ENCODE data around the gene SPATA2.

The SPATA2 gene

DNA sequence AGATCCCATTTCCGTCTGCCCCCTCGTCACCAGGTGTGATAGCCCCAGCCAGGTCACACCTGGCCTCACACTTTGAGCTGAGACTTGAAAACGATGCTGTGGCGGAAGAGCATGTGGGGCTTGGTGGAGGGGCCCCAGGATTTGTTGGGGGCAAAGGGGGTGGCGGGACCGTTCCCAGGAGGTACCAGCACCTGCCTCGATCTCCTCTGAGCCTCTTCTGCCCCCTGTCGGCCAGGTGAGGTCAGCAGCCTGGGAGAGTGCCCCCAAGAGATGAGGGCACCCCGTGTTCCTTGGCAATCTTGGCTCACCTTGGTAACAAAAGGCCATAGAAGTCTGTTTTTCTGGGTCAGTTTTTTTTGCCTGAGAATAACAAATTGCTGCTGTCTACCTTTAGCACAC, 25.4 kb downstream of the SPATA2 start:
- no peak overlapping the region for H2AFZ ChIP-seq (ENCODE audit: low read length)
- H4K20me1 ChIP-seq (ENCODE audit: insufficient read depth, low read length, poor library complexity, severe bottlenecking): no peaks in the 10 kb centered on the region
- no peaks in the 10 kb centered on the region for H3K9me2 ChIP-seq (replicated peaks; ENCODE audit: low read depth, low read length)
- peaks cover 5% of the 10 kb centered on the region; the same call in 1 of the 2 replicates for H3K36me3 ChIP-seq (ENCODE audit: insufficient read depth, low read length)
- H3K9ac ChIP-seq (ENCODE audit: low read depth, low read length, poor library complexity, severe bottlenecking): no peak overlapping the region
- no peaks in the 10 kb centered on the region for H3K27me3 ChIP-seq (ENCODE audit: insufficient read depth, low read length, poor library complexity, severe bottlenecking)
- no peaks in the 10 kb centered on the region for H3K4me1 ChIP-seq (ENCODE audit: insufficient read depth, low read length, poor library complexity, severe bottlenecking)
- no peaks in the 10 kb centered on the region for H3K9me3 ChIP-seq (ENCODE audit: insufficient read depth, low read depth, low read length)
- no peaks in the 10 kb centered on the region for H3K79me2 ChIP-seq (ENCODE audit: insufficient read depth, low read length)
- TF ChIP-seq EZH2phosphoT487 (IDR thresholded peaks at IDR 0.05; ENCODE audit: borderline replicate concordance) (no peak), CTCF (conservative IDR thresholded peaks at IDR 0.05; ENCODE audit: low read length) (no peak)
- H3K4me3 ChIP-seq (ENCODE audit: low read length, poor library complexity, severe bottlenecking): no peak overlapping the region
- no peaks in the 10 kb centered on the region for H3F3A ChIP-seq (ENCODE audit: low read depth)
- no peak overlapping the region for H3K4me2 ChIP-seq (ENCODE audit: low read depth, low read length, poor library complexity, severe bottlenecking)

DNA sequence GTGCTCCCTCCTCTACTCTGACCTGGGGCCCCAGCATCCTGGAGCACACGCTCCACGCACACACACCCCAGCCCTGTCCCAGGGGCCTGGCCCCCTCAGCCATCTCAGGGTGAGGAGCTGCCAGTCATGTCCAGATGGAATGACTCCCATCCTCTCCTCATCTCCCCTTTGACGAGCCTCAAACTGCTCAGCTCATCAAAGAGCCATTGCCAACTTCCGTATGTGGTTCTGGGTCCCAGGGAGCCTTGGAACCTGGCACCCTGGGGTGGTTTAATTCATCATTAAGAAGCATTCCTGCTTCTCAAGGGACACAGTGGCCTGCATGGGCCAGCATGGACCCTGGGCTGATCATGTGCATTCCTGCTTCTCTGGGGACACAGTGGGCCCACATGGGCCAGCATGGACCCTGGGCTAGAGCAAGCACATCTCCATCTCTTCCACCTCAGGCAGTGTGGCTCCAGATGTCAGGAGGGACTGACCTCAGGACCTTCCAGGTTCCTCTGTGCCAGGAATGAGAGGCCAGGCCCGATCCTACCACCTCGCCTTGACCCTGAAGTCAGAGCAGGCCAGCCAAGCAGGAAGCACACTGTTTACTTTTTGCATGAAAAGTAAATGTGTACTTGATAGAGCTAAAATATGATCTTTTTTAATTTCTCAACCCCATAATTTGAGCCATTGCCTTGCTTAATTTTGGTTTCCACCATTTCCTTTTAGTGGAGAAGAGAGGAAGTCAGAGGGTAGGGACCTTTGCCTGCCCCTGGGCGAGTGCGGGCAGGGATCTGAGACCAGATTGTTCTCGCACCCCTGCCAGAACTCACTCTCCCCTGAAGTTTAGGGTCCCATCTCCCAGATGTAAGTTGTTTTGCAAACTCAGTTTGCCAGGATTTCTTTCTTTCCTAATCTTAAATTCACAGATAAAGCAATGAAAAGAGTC, 26.1 kb downstream of the SPATA2 start:
- Histone ChIP-seq H3K27me3 (ENCODE audit: insufficient read depth, low read length, poor library complexity, severe bottlenecking) (no peaks in the 10 kb centered on the region), H3K4me3 (ENCODE audit: low read length, poor library complexity, severe bottlenecking) (no peak overlapping the region), H3K9ac (ENCODE audit: low read depth, low read length, poor library complexity, severe bottlenecking) (no peak overlapping the region), H3K4me2 (ENCODE audit: low read depth, low read length, poor library complexity, severe bottlenecking) (no peak overlapping the region), H3K4me1 (ENCODE audit: insufficient read depth, low read length, poor library complexity, severe bottlenecking) (no peaks in the 10 kb centered on the region), H2AFZ (ENCODE audit: low read length) (no peak overlapping the region), H3K9me2 (replicated peaks; ENCODE audit: low read depth, low read length) (no peaks in the 10 kb centered on the region), H3K36me3 (ENCODE audit: insufficient read depth, low read length) (peaks cover 11% of the 10 kb centered on the region; the same call in 1 of the 2 replicates), H3K79me2 (ENCODE audit: insufficient read depth, low read length) (no peaks in the 10 kb centered on the region), H3K9me3 (ENCODE audit: insufficient read depth, low read depth, low read length) (no peaks in the 10 kb centered on the region), H3F3A (ENCODE audit: low read depth) (no peaks in the 10 kb centered on the region), H4K20me1 (ENCODE audit: insufficient read depth, low read length, poor library complexity, severe bottlenecking) (no peaks in the 10 kb centered on the region)
- TF ChIP-seq CTCF (conservative IDR thresholded peaks at IDR 0.05; ENCODE audit: low read length) (no peak), EZH2phosphoT487 (IDR thresholded peaks at IDR 0.05; ENCODE audit: borderline replicate concordance) (no peak)

- TF ChIP-seq EZH2phosphoT487 (IDR thresholded peaks at IDR 0.05; ENCODE audit: borderline replicate concordance): no peak
- peak; percentile 91 for TF ChIP-seq CTCF (conservative IDR thresholded peaks at IDR 0.05; ENCODE audit: low read length)
- Histone ChIP-seq H3K4me3 (ENCODE audit: low read length, poor library complexity, severe bottlenecking) (no peak overlapping the region), H3K36me3 (ENCODE audit: insufficient read depth, low read length) (peaks cover 18% of the 10 kb centered on the region; the same call in 1 of the 2 replicates), H3K9ac (ENCODE audit: low read depth, low read length, poor library complexity, severe bottlenecking) (no peak overlapping the region), H2AFZ (ENCODE audit: low read length) (no peak overlapping the region), H3K4me2 (ENCODE audit: low read depth, low read length, poor library complexity, severe bottlenecking) (no peak overlapping the region), H3F3A (ENCODE audit: low read depth) (no peaks in the 10 kb centered on the region), H3K4me1 (ENCODE audit: insufficient read depth, low read length, poor library complexity, severe bottlenecking) (no peaks in the 10 kb centered on the region), H3K9me2 (replicated peaks; ENCODE audit: low read depth, low read length) (no peaks in the 10 kb centered on the region), H3K9me3 (ENCODE audit: insufficient read depth, low read depth, low read length) (no peaks in the 10 kb centered on the region), H3K27me3 (ENCODE audit: insufficient read depth, low read length, poor library complexity, severe bottlenecking) (no peaks in the 10 kb centered on the region), H3K79me2 (ENCODE audit: insufficient read depth, low read length) (no peaks in the 10 kb centered on the region), H4K20me1 (ENCODE audit: insufficient read depth, low read length, poor library complexity, severe bottlenecking) (no peaks in the 10 kb centered on the region)
Observed at GRCh38 chr20:49888212-49889000, 26.9 kb downstream of the SPATA2 start.
